Duodenal mucosa (tissue), 2 donors: Measurements from ENCODE around the gene DHX32.
"Not testable (repeated sequence)": the region's sequence is repeated elsewhere in the genome, so short reads cannot be mapped to it uniquely, and the experiment has no call there.

Experiments used
- H3K27ac ChIP-seq: one replicate; pipeline ENCODE4 v1.7.0; 2013; ENCODE audit warnings: low read depth, low read length
- H3K27me3 ChIP-seq, 2 donors: one replicate each; pipeline ENCODE4 v1.7.0; 2013; ENCODE audit warnings: low read length in 2 of 2, control low read depth in 1 of 2; ENCODE audit not compliant: insufficient read depth in 2 of 2, control insufficient read depth in 1 of 2
- H3K36me3 ChIP-seq, 2 donors: one replicate each; pipeline ENCODE4 v1.7.0; 2013; ENCODE audit warnings: low read length in 2 of 2, control low read depth in 1 of 2; ENCODE audit not compliant: insufficient read depth in 2 of 2, control insufficient read depth in 1 of 2
- H3K4me1 ChIP-seq, 2 donors: one replicate each; pipeline ENCODE4 v1.7.0; 2013; ENCODE audit warnings: low read length in 2 of 2, control low read depth in 1 of 2; ENCODE audit not compliant: insufficient read depth in 2 of 2, control insufficient read depth in 1 of 2
- H3K4me3 ChIP-seq, 2 donors: one replicate each; pipeline ENCODE4 v1.7.0; 2013; ENCODE audit warnings: low read length in 2 of 2, low read depth in 1 of 2
- H3K9ac ChIP-seq, 2 donors: one replicate each; pipeline ENCODE4 v1.7.0; 2013; ENCODE audit warnings: low read length in 2 of 2, low read depth in 1 of 2
- H3K9me3 ChIP-seq, 2 donors: one replicate each; pipeline ENCODE4 v1.7.0; 2013; ENCODE audit warnings: low read length in 2 of 2, control low read depth in 1 of 2; ENCODE audit not compliant: control insufficient read depth in 1 of 2

The DHX32 gene

DNA sequence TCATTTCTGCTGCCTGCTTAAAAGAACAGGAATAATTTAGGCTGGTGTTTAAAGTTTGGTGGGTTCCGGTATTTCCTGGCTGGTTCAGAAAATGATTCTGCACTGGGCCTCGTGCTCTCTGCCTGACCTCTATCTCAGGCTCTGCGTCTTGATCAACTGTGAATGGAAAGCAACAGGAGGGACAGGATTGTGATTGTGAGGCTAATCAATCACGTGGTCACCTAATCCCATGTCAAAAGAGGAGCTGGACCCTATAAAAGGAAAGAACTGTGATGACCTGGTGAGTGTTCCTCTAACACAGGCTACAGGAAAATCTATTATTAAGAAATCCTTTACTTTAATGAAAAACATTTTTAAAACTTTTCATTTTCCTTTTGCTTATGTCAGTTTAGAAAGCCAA, at the start of gene DHX32:
Gene DHX32, minus strand, starts transcription at position 101 of the 400 bp plus-strand sequence. CDS start 468 bp downstream, outside the sequence.
- no peak within 1 kb of the TSS for H3K4me3 ChIP-seq
- no peak within 1 kb of the TSS for H3K27ac ChIP-seq
- H3K9me3 ChIP-seq, result peaks cover 2 to 5% of the 10 kb centered on the region in 2 donors
- no peaks in the 10 kb centered on the region for H3K4me1 ChIP-seq
- no peaks in the 10 kb centered on the region for H3K27me3 ChIP-seq
- H3K9ac ChIP-seq, result no peak within 1 kb of the TSS
- H3K36me3 ChIP-seq, result peaks cover 11 to 24% of the 10 kb centered on the region in 2 donors

DNA sequence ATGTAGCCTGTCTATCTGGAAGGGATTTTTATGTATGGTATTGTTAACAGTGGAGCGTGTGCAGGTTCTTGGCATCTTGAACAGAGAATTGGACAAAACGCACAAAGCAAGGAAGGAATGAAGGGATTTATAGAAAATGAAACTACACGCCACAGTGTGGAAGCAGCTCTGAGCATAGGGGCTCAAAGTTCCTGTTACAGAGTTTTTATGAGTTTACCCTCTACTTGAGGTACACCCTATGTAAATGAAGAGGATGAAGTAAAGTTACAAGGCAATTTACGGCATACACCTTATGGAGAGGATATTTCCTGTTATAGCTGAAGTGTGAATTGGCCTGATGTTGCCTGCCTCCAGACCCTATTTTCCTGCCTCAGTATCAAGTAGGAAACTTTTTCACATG, 48.5 kb upstream of the DHX32 start:
- no peaks in the 10 kb centered on the region for H3K36me3 ChIP-seq
- no peak overlapping the region for H3K9ac ChIP-seq
- no peak overlapping the region for H3K27ac ChIP-seq
- no peaks in the 10 kb centered on the region for H3K9me3 ChIP-seq
- peak overlapping the region in 1 of 2 donors; percentile 28 for H3K4me3 ChIP-seq
- H3K27me3 ChIP-seq, result no peaks in the 10 kb centered on the region
- peaks cover 4 to 10% of the 10 kb centered on the region in 2 donors for H3K4me1 ChIP-seq

DNA sequence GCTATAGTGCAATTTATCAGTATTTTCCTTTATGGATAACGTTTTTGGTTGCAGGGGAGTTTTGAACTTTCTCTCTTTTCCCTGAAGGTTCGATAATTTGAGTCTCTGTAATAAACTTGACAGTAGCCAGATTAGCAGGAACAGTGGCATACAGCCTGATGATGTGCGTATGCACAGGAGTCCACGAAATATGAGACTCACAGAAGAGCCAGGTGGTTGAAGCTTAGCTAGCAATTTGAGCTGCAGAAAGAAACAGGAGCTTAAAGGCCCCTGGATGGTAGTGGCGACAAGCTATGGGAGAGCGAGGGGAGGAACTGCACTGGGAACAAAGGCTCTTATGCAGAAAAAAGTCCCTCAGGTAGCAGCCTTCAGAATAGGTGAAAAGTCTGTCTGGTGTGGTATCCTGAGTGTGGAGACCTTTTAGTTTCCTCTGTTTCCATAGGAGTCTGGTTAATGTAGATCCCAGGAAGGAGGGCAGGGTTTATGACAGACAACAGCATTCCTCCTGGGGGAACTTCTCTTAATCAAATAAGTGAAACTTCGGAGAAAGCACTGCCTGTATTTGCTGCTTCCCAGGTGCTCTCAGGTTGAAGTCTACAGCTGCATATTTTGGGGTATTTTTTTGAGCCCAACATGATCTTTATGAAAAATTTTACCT, 48.0 kb upstream of the DHX32 start:
- Histone ChIP-seq H3K4me1 (peaks cover 4 to 6% of the 10 kb centered on the region in 2 donors), H3K9me3 (no peaks in the 10 kb centered on the region), H3K27ac (no peak overlapping the region), H3K4me3 (peak overlapping the region; percentile 5 to 28), H3K27me3 (no peaks in the 10 kb centered on the region), H3K9ac (no peak overlapping the region), H3K36me3 (no peaks in the 10 kb centered on the region)

GRCh38 chr10:125927265-125927664, 46.2 kb upstream of the DHX32 start:
- not testable (repeated sequence) for H3K9ac ChIP-seq, H3K27me3 ChIP-seq, H3K9me3 ChIP-seq, H3K36me3 ChIP-seq, H3K4me3 ChIP-seq, H3K4me1 ChIP-seq, H3K27ac ChIP-seq

- Histone ChIP-seq H3K36me3 (no peaks in the 10 kb centered on the region), H3K9me3 (no peaks in the 10 kb centered on the region), H3K9ac (no peak overlapping the region), H3K27me3 (no peaks in the 10 kb centered on the region), H3K27ac (no peak overlapping the region), H3K4me3 (no peak overlapping the region), H3K4me1 (peaks cover 4 to 6% of the 10 kb centered on the region in 2 donors)
Observed at GRCh38 chr10:125926247-125926646, 45.2 kb upstream of the DHX32 start.

GRCh38 chr10:125925262-125925834, 44.3 kb upstream of the DHX32 start:
- H3K27me3 ChIP-seq, result no peaks in the 10 kb centered on the region
- no peaks in the 10 kb centered on the region for H3K9me3 ChIP-seq
- H3K9ac ChIP-seq, result no peak overlapping the region
- no peak overlapping the region for H3K27ac ChIP-seq
- no peaks in the 10 kb centered on the region for H3K36me3 ChIP-seq
- peaks cover 4 to 6% of the 10 kb centered on the region in 2 donors for H3K4me1 ChIP-seq
- H3K4me3 ChIP-seq, result no peak overlapping the region

DNA sequence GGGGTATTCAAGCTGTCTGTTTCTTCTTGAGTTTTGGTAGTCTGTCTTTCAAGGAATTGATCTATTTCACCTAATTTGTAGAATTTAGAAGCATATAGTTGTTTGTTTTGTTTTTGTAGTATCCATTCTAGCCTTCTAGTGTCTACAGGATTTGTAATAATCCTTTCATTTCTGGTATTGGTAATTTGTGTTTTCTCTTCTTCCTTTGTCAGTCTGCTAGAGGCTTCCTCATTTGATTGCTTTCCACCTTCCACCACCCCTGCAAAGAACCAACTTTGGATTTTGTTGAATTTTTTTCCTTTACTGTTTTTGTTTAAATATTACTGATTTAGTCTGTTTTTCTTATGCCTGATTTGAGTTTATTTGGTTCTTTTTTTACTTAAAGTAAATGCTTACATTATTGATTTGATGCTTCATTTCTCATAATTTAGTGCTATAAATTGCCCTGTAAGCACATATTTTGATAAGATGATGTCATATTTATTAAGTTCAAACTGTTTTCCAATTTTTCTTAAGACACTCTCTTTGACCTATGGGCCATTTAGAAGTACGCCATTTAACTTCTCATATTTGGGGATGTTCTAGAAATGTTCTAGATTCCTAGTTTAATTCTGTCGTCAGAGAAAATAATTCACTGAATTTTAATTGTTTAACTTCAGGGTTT, 40.7 kb upstream of the DHX32 start:
- not testable (repeated sequence) for H3K27ac ChIP-seq, H3K36me3 ChIP-seq, H3K27me3 ChIP-seq, H3K4me3 ChIP-seq, H3K9ac ChIP-seq, H3K4me1 ChIP-seq, H3K9me3 ChIP-seq

GRCh38 chr10:125917704-125918361, 36.7 kb upstream of the DHX32 start:
- not testable (repeated sequence) for H3K27me3 ChIP-seq, H3K9ac ChIP-seq, H3K36me3 ChIP-seq, H3K4me3 ChIP-seq, H3K9me3 ChIP-seq, H3K27ac ChIP-seq, H3K4me1 ChIP-seq

DNA sequence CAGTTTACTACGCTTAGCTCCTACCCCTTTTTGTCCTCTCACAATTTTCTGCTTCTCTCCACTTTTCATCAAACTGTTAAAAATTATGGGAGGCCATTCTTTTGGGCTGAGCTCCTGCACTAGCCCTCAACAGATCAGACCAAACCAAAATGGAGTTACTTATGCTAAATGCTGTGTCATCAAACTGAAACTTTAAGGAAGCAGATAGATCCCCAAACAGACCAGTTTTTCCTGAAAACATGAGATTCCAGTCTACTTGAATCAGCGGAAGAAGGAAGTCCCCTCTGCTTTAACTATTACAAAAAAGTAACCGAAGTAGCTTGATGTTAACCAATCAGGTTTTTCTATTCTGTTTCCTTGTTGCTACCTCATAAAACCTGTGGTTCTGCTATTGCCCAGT, 35.9 kb upstream of the DHX32 start:
- no peak overlapping the region for H3K9ac ChIP-seq
- H3K4me1 ChIP-seq, result peaks cover 8 to 9% of the 10 kb centered on the region in 2 donors
- no peak overlapping the region for H3K27ac ChIP-seq
- no peaks in the 10 kb centered on the region for H3K9me3 ChIP-seq
- H3K27me3 ChIP-seq, result no peaks in the 10 kb centered on the region
- no peaks in the 10 kb centered on the region for H3K36me3 ChIP-seq
- no peak overlapping the region for H3K4me3 ChIP-seq

DNA sequence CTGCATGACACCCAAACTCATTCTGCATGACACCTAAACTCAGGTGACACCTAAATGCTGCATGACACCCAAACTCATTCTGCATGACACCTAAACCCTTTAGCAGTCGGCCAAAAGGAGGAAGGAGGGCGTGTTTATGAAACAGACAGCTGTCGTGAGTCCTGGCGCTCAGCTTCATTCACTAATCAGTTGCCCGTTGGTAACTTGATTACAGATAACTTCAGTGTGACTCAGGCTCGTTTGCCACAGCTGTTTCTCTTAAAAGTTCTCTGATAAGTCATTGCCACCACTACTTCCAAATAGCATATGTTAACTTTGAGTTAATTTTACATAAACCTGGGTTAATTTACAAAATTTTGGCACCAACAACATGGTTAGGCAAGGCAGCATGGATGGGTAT, 32.2 kb upstream of the DHX32 start:
- not testable (repeated sequence) for H3K36me3 ChIP-seq, H3K4me3 ChIP-seq, H3K27me3 ChIP-seq, H3K9ac ChIP-seq, H3K9me3 ChIP-seq, H3K27ac ChIP-seq
- peaks cover 8 to 17% of the 10 kb centered on the region in 2 donors for H3K4me1 ChIP-seq
